Measurements from ENCODE around the gene DGCR8.
A peak's percentile ranks its signal among the peaks of the same experiment; 100 is the strongest.

Gene DGCR8

GRCh38 chr22:20123366-20124082 lies 43.5 kb downstream of the DGCR8 start:
- no peak for DNase-seq

GRCh38 chr22:20124083-20124787 lies 44.2 kb downstream of the DGCR8 start:
- DNase-seq: no peak

DNA sequence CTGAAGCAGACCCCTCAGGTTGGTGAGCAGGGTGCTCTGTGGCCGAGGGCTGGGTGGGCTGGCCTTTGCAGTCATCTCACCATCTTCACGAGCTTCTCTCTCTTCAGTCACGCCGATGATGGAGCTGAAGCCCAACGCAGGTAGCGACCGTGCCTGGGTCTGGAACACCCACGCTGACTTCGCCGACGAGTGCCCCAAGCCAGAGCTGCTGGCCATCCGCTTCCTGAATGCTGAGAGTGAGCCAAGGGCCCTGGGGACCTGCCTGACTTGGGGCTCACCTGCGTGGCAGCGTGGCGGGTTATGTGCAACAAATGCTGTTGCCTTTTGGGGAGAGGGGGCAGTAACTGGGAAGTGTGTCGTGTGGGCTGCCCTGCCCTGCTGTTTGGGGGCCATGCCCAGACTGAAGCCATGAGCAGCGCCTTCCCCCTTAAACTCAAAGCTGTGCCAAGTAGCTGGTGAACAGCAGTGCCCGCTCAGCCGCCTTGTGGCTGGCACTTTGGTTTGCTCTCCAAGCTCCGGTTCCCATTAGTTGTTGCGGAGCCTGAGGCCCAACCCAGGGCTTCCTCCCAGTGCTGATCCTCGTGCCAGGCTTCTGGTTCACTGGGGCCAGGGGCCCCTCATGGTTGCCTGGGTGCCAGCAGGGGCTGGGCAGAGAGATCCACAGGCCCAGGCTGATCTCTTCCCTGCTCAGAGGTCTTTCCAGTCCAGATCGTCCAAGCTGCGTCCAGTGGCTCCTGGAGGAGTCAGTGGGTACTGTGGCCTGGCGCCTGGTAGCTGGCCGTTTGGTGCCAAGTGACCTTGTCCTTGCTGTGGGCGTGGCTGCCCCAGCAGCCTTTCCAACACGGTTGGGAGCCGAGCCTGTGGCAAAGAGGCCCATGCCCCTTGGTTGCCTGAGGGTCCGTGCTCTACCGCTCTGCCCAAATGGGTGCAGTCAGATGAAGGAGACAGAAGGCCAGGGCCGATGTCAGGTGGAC lies 45.4 kb downstream of the DGCR8 start:
- peak in 2 of 56 donors; percentile 26 to 56 for DNase-seq

- no peak for DNase-seq
Measured at GRCh38 chr22:20126284-20127029, 46.4 kb downstream of the DGCR8 start.

GRCh38 chr22:20127318-20127868 lies 47.4 kb downstream of the DGCR8 start:
- no peak for DNase-seq

DNA sequence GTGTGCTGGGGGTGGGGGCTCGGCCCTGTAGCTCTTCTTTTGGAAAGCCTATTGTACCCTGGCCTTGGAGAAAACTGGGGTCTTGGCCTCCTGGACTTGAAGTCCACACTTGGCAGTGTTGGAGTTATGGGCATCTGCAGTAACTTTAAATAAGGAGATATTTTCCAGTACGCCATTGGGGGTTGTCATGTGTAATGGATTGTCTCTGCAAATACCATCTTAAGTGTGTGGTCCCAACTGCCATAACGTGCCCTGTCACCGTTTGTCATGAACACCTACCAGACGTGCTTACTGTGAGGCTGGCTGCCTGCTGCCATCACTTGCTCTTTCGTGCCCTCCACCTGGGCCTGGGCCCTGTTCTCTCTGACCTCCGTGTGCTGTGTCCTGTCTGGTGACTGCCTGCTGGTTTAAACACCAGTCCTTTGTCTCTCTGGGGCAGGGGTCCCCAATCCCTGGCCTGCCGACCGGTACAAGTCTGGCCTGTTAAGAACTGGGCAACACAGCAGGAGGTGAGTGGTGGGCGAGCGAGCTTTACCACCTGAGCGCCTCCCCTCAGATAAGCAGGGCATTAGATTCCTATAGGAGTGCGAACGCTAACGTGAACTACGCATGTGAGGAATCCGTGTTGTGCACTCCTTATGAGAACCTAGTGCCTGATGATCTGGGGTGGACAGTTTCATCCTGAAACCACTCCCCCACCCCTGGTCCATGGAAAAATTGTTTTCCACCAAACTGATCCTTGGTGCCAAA lies 48.0 kb downstream of the DGCR8 start:
- no peak for DNase-seq

GRCh38 chr22:20128619-20128901 lies 48.5 kb downstream of the DGCR8 start:
- DNase-seq: no peak

DNA sequence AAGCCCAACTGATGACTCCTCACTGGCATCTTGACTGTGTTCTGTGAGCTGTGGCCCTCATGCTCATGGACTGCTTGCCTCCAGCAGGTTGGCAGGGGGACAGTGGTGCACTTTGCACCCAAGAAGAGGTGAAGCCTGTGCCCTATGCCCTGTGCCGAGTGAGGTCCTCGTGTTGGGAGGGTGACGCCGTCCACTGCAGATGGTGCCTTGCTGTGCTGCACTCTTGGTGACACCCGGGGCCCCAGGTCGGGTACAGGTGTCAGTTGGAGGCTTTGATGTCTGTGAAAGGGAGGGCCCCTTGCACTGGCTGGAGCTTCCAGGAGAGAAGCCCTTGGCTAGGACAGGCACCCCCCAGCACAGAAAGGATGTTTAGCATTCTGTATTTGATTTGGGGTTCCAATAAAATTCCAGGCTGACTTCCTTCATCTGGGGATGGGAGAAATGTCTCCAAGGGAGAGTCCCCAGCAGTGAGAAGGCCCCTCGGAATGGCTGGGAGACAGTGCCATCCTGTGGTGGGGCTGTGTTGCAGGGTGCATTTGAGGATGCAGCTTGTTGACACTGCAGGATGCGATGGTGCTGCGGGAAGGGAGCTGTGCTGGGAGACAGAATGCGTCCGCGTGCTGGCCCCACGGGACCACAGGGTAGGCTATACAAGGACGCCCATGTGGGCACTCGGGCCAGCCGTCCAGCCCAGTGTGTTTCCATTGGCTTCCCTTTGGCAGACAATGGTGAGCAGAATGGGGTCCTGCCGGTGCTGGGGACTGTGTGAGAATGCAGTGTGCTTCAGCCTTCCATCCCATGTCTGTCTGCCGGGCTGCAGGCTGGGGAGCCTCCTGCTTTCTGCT lies 49.1 kb downstream of the DGCR8 start:
- DNase-seq: peak in 19 of 56 donors; percentile 13 to 58 (median 33)

DNA sequence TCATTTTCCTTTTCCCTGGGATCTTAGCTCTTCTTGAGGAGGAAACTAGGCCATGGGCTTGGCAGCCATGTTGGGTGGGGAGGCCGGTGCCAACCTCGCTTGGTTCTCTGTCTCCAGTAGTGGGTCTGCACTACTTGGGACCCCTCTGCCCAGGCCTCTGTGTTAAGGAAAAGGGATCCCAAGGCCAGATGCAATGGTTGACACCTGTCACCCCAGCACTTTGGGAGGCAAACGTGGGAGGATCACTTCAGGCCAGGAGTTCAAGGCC lies 49.6 kb downstream of the DGCR8 start:
- no peak for DNase-seq

- no peak for DNase-seq
Measured at GRCh38 chr22:20130319-20130718, 50.3 kb downstream of the DGCR8 start.

DNA sequence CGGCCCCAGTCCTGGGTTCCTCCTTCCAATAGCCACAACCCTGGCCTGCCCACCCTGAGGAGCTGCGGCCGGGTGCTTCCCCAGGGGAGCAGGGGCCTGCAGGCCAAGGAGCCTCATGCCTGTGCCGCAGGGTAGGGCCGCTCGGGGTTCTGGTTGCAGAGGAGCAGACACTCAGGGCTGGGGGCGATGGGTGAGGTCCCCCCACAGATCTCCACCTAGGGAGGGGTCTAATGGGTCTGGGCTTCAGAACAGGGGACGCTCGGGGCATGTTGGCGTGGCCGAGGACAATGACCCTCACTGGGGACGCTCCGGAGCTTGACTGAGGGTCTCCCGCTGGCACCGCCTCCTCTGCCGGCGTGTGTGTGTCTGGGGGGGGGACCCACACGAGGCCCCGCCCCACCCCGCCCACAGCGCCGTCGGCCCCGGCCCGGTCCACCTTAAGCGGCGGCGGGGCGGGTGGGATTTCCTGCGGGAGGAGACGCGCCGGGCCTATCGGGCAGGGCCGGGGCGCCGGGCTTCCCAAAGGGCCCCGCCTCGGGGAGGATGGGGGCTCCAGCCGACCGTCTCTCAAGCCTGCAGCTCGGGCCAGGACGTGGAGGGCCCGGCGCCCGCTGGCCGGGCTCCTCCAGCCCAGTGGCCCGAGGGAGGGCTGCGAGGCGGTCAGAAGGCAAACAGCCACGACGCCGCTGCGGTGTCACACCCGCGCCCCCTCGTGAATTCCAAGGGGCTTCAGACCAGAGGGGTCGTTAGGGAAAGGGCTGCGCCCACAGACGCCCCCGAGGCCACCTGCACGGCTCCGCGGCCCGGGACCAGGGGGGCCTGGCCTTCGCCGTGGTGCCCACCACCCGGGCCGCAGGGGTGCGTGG lies 50.9 kb downstream of the DGCR8 start:
- peak in 54 of 56 donors; percentile 22 to 93 (median 73) for DNase-seq

- peak in 19 of 56 donors; percentile 17 to 61 (median 47) for DNase-seq
Measured at GRCh38 chr22:20131597-20131858, 51.5 kb downstream of the DGCR8 start, which contains the start of gene ZDHHC8. Gene ZDHHC8, plus strand, starts transcription at chr22:20131804. Its CDS starts 144 bp downstream, at chr22:20131948.

- DNase-seq: peak in 9 of 56 donors; percentile 36 to 61 (median 47)
Measured at GRCh38 chr22:20131859-20132685, 52.0 kb downstream of the DGCR8 start.

GRCh38 chr22:20132686-20133246 lies 52.7 kb downstream of the DGCR8 start:
- DNase-seq: no peak

GRCh38 chr22:20133930-20134549 lies 54.0 kb downstream of the DGCR8 start:
- no peak for DNase-seq

- no peak for DNase-seq
Measured at GRCh38 chr22:20135265-20135664, 55.2 kb downstream of the DGCR8 start.

Measured in amygdala (tissue), 56 donors.